GM19240 (cell line): ENCODE results near the gene ATP10A.
"Not testable (repeated sequence)": the region's sequence is repeated elsewhere in the genome, so short reads cannot be mapped to it uniquely, and the experiment has no call there.

Experiments used
- DNase-seq: peaks from one replicate; pipeline ENCODE4 v3.0.0; 2011; ENCODE audit warnings: low spot score; ENCODE audit not compliant: insufficient read length

ATP10A gene

GRCh38 chr15:25663515-25663914 lies 199.6 kb downstream of the ATP10A start:
- DNase-seq: no peak

GRCh38 chr15:25661898-25662297 lies 201.2 kb downstream of the ATP10A start:
- no peak for DNase-seq

- DNase-seq: no peak
Observed at GRCh38 chr15:25659251-25659650, 203.9 kb downstream of the ATP10A start.

- no peak for DNase-seq
Observed at GRCh38 chr15:25658560-25658959, 204.6 kb downstream of the ATP10A start.

GRCh38 chr15:25655207-25655948 lies 207.7 kb downstream of the ATP10A start:
- no peak for DNase-seq

- no peak for DNase-seq
Observed at GRCh38 chr15:25653371-25653770, 209.8 kb downstream of the ATP10A start.

- no peak for DNase-seq
Observed at GRCh38 chr15:25652704-25653103, 210.4 kb downstream of the ATP10A start.

GRCh38 chr15:25649390-25649789 lies 213.7 kb downstream of the ATP10A start:
- no peak for DNase-seq

- DNase-seq: no peak
Observed at GRCh38 chr15:25643120-25643519, 220.0 kb downstream of the ATP10A start.

- no peak for DNase-seq
Observed at GRCh38 chr15:25641762-25642161, 221.4 kb downstream of the ATP10A start.

GRCh38 chr15:25641361-25641760 lies 221.8 kb downstream of the ATP10A start:
- no peak for DNase-seq

GRCh38 chr15:25640959-25641358 lies 222.2 kb downstream of the ATP10A start:
- not testable (repeated sequence) for DNase-seq

GRCh38 chr15:25640381-25640780 lies 222.7 kb downstream of the ATP10A start:
- no peak for DNase-seq

GRCh38 chr15:25636486-25636885 lies 226.6 kb downstream of the ATP10A start:
- not testable (repeated sequence) for DNase-seq

GRCh38 chr15:25635191-25635590 lies 227.9 kb downstream of the ATP10A start:
- no peak for DNase-seq

GRCh38 chr15:25633862-25634261 lies 229.3 kb downstream of the ATP10A start:
- DNase-seq: no peak

- no peak for DNase-seq
Observed at GRCh38 chr15:25631971-25632370, 231.2 kb downstream of the ATP10A start.
